GM18909 (cell line): ENCODE data around the gene NFX1.
"Not testable (repeated sequence)": the region's sequence is repeated elsewhere in the genome, so short reads cannot be mapped to it uniquely, and the experiment has no call there.

Experiments
- ATAC-seq: cut with Tn5 transposase; IDR thresholded peaks from one replicate; pipeline ENCODE4 v1.9.1; 2021; ENCODE audit warnings: mild to moderate bottlenecking; ENCODE audit not compliant: unreplicated experiment, poor library complexity

The NFX1 gene

GRCh38 chr9:33351547-33351946 lies 61.2 kb downstream of the NFX1 start:
- no peak for ATAC-seq

- no peak for ATAC-seq
Observed at GRCh38 chr9:33354651-33355211, 64.4 kb downstream of the NFX1 start.

- ATAC-seq = no peak
Observed at GRCh38 chr9:33355933-33356332, 65.6 kb downstream of the NFX1 start.

GRCh38 chr9:33358641-33359040 lies 68.3 kb downstream of the NFX1 start:
- not testable (repeated sequence) for ATAC-seq

GRCh38 chr9:33364127-33364526 lies 73.8 kb downstream of the NFX1 start:
- no peak for ATAC-seq

- not testable (repeated sequence) for ATAC-seq
Observed at GRCh38 chr9:33364814-33365213, 74.5 kb downstream of the NFX1 start.

- ATAC-seq = no peak
Observed at GRCh38 chr9:33366979-33367480, 76.7 kb downstream of the NFX1 start.

- ATAC-seq = no peak
Observed at GRCh38 chr9:33372900-33373299, 82.6 kb downstream of the NFX1 start.

GRCh38 chr9:33374190-33374589 lies 83.9 kb downstream of the NFX1 start:
- ATAC-seq = no peak

GRCh38 chr9:33374634-33375237 lies 84.4 kb downstream of the NFX1 start:
- ATAC-seq = peak; percentile 78

- peak; percentile 10 for ATAC-seq
Observed at GRCh38 chr9:33375238-33375840, 85.0 kb downstream of the NFX1 start.

GRCh38 chr9:33375841-33376321 lies 85.6 kb downstream of the NFX1 start:
- ATAC-seq = no peak

- no peak for ATAC-seq
Observed at GRCh38 chr9:33377089-33377715, 86.9 kb downstream of the NFX1 start.

GRCh38 chr9:33378121-33378795 lies 87.9 kb downstream of the NFX1 start:
- ATAC-seq = no peak

- no peak for ATAC-seq
Observed at GRCh38 chr9:33379666-33380389, 89.5 kb downstream of the NFX1 start.

- no peak for ATAC-seq
Observed at GRCh38 chr9:33380390-33381094, 90.2 kb downstream of the NFX1 start.

GRCh38 chr9:33381231-33381791 lies 91.0 kb downstream of the NFX1 start:
- ATAC-seq = no peak

- not testable (repeated sequence) for ATAC-seq
Observed at GRCh38 chr9:33382397-33382796, 92.1 kb downstream of the NFX1 start.

GRCh38 chr9:33383396-33383795 lies 93.1 kb downstream of the NFX1 start:
- ATAC-seq = not testable (repeated sequence)
